ENCODE results near the gene RHBDL1.

The RHBDL1 gene

GRCh38 chr16:637081-638018 lies 38.1 kb upstream of the RHBDL1 start:
- peak; percentile 12 to 67 for DNase-seq

GRCh38 chr16:638034-638543 lies 37.4 kb upstream of the RHBDL1 start:
- DNase-seq, result no peak

- DNase-seq, result no peak
Observed at GRCh38 chr16:638836-639235, 36.6 kb upstream of the RHBDL1 start.

GRCh38 chr16:640614-641013 lies 34.9 kb upstream of the RHBDL1 start:
- no peak for DNase-seq

GRCh38 chr16:641326-642188 lies 33.9 kb upstream of the RHBDL1 start, which contains the start of gene MCRIP2:
TSS of gene MCRIP2 (plus strand) at chr16:641828. CDS start at chr16:641992, 164 bp downstream.
- DNase-seq, result peak; percentile 65 to 76

GRCh38 chr16:642189-643049 lies 33.1 kb upstream of the RHBDL1 start:
- DNase-seq, result peak; percentile 83 to 85

GRCh38 chr16:643050-643368 lies 32.5 kb upstream of the RHBDL1 start:
- DNase-seq, result no peak

- DNase-seq, result no peak
Observed at GRCh38 chr16:644556-644955, 30.9 kb upstream of the RHBDL1 start.

- DNase-seq, result no peak
Observed at GRCh38 chr16:645852-646678, 29.4 kb upstream of the RHBDL1 start.

GRCh38 chr16:646679-647172 lies 28.7 kb upstream of the RHBDL1 start:
- DNase-seq, result no peak

- DNase-seq, result no peak
Observed at GRCh38 chr16:647173-647902, 28.1 kb upstream of the RHBDL1 start.

GRCh38 chr16:648071-648780 lies 27.2 kb upstream of the RHBDL1 start:
- peak in 1 of 2 experiments; percentile 25 for DNase-seq

GRCh38 chr16:648781-649589 lies 26.5 kb upstream of the RHBDL1 start, which contains the start of gene WDR90:
TSS of gene WDR90 (plus strand) at chr16:649365. CDS start at chr16:649417, 52 bp downstream.
- peak; percentile 79 to 85 for DNase-seq

GRCh38 chr16:649631-650030 lies 25.8 kb upstream of the RHBDL1 start:
- DNase-seq, result no peak

- no peak for DNase-seq
Observed at GRCh38 chr16:651844-652243, 23.6 kb upstream of the RHBDL1 start.

- no peak for DNase-seq
Observed at GRCh38 chr16:652454-653305, 22.8 kb upstream of the RHBDL1 start.

GRCh38 chr16:654034-654433 lies 21.4 kb upstream of the RHBDL1 start:
- DNase-seq, result no peak

- no peak for DNase-seq
Observed at GRCh38 chr16:657487-657886, 18.0 kb upstream of the RHBDL1 start.

All from AML-193 (cell line).